HG02885 (cell line): ENCODE results near the gene BPIFA3.
"Not testable (repeated sequence)": the region's sequence is repeated elsewhere in the genome, so short reads cannot be mapped to it uniquely, and the experiment has no call there.

Source experiments
- ATAC-seq: cut with Tn5 transposase; IDR thresholded peaks from one replicate; pipeline ENCODE4 v1.9.1; 2021; ENCODE audit warnings: mild to moderate bottlenecking; ENCODE audit not compliant: unreplicated experiment, poor library complexity

BPIFA3 gene

GRCh38 chr20:33217052-33217451 is at the start of gene BPIFA3:
TSS of gene BPIFA3 (plus strand) at chr20:33217352. CDS start at chr20:33217537, 185 bp downstream.
- ATAC-seq: no peak

GRCh38 chr20:33167859-33168258 is 49.3 kb upstream of the BPIFA3 start, which contains the start of gene BPIFA2:
TSS of gene BPIFA2 (plus strand) at chr20:33168159. CDS start at chr20:33169146, 987 bp downstream.
- ATAC-seq: no peak

- ATAC-seq: no peak
These were observed 47.9 kb upstream of the BPIFA3 start for GRCh38 chr20:33169176-33169794.

GRCh38 chr20:33172781-33173180 is 44.4 kb upstream of the BPIFA3 start:
- ATAC-seq: no peak

- no peak for ATAC-seq
These were observed 42.0 kb upstream of the BPIFA3 start for GRCh38 chr20:33175123-33175522.

GRCh38 chr20:33176101-33176500 is 41.1 kb upstream of the BPIFA3 start:
- ATAC-seq: no peak

- no peak for ATAC-seq
These were observed 39.3 kb upstream of the BPIFA3 start for GRCh38 chr20:33177866-33178265.

- ATAC-seq: no peak
These were observed 38.4 kb upstream of the BPIFA3 start for GRCh38 chr20:33178726-33179125.

- ATAC-seq: no peak
These were observed 37.0 kb upstream of the BPIFA3 start for GRCh38 chr20:33180169-33180568.

- no peak for ATAC-seq
These were observed 35.6 kb upstream of the BPIFA3 start for GRCh38 chr20:33181482-33182093.

- no peak for ATAC-seq
These were observed 33.8 kb upstream of the BPIFA3 start for GRCh38 chr20:33183312-33183711.

GRCh38 chr20:33185031-33185590 is 32.0 kb upstream of the BPIFA3 start:
- ATAC-seq: not testable (repeated sequence)

- no peak for ATAC-seq
These were observed 29.7 kb upstream of the BPIFA3 start for GRCh38 chr20:33187491-33187890.

GRCh38 chr20:33188421-33188820 is 28.7 kb upstream of the BPIFA3 start:
- no peak for ATAC-seq

- no peak for ATAC-seq
These were observed 25.7 kb upstream of the BPIFA3 start for GRCh38 chr20:33191484-33191883.

GRCh38 chr20:33191955-33192354 is 25.2 kb upstream of the BPIFA3 start:
- ATAC-seq: no peak

- no peak for ATAC-seq
These were observed 24.1 kb upstream of the BPIFA3 start for GRCh38 chr20:33192912-33193501.

- no peak for ATAC-seq
These were observed 18.1 kb upstream of the BPIFA3 start for GRCh38 chr20:33199026-33199425.

- no peak for ATAC-seq
These were observed 14.7 kb upstream of the BPIFA3 start for GRCh38 chr20:33202451-33202850.

- ATAC-seq: no peak
These were observed 13.7 kb upstream of the BPIFA3 start for GRCh38 chr20:33203444-33203843.

GRCh38 chr20:33209789-33210188 is 7.4 kb upstream of the BPIFA3 start:
- no peak for ATAC-seq
